Cardiac fibroblast (primary cell): ENCODE data around the gene MORF4L1.

Source experiments
- DNase-seq, 2 donors: peaks; one replicate each; pipeline versions ENCODE4 v3.0.0 to v3.0.0-alpha.2; 2010; ENCODE audit warnings: low read depth in 2 of 2
- H3K4me3 ChIP-seq, 2 donors: replicated peaks in 1 of 2; 1 replicate in 1 of 2; 2 replicates in 1 of 2; pipeline ENCODE4 v1.5.1; 2011; ENCODE audit warnings: low read depth in 2 of 2, low read length in 2 of 2, mild to moderate bottlenecking in 2 of 2, moderate library complexity in 1 of 2
- TF ChIP-seq, protein P1 (sequence below): IDR thresholded peaks from one replicate; pipeline ENCODE4 v1.5.1; 2011; ENCODE audit warnings: low read depth, mild to moderate bottlenecking, low read length, inconsistent platforms

MORF4L1 gene

DNA sequence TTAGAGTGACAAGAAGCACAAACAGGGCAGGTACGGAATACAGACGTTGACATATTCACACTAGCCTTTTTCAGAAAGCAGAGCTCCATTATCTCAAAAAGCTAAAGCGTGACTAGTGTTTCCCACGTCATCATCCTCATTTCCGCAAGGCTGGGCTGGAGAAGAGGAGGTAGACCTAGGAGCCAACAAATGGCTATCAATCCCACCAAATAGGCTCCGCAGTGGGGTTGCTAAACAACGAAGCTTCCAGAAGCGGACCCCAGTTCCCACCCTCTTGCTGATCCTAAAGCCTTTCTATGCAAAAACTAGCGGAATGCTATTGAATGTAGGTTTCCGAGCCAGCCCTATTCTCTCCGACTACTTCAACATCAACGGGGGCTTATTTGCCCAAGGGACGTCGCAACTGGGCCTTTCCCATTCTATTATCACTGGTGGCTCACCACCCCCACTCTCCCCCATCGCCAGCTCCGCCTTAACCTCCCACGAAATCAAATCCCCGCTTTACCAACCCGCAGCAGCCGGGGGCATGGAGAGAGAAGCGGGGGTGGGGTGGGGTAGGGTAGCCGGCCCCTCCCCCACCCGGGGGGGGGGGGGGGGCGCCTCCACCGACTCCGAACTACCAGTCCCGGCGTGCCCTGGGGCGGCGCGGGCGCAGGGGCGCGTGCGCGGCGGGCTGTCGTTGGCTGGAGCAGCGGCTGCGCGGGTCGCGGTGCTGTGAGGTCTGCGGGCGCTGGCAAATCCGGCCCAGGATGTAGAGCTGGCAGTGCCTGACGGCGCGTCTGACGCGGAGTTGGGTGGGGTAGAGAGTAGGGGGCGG, at the start of gene MORF4L1:
TSS of gene MORF4L1 (plus strand) at position 736 of the 817 bp plus-strand sequence. CDS start 128 bp downstream, outside the sequence.
- DNase-seq: peak; percentile 93 to 98
- H3K4me3 ChIP-seq: peak within 1 kb of the TSS; percentile 97 to 99
- TF ChIP-seq, protein P1, sequence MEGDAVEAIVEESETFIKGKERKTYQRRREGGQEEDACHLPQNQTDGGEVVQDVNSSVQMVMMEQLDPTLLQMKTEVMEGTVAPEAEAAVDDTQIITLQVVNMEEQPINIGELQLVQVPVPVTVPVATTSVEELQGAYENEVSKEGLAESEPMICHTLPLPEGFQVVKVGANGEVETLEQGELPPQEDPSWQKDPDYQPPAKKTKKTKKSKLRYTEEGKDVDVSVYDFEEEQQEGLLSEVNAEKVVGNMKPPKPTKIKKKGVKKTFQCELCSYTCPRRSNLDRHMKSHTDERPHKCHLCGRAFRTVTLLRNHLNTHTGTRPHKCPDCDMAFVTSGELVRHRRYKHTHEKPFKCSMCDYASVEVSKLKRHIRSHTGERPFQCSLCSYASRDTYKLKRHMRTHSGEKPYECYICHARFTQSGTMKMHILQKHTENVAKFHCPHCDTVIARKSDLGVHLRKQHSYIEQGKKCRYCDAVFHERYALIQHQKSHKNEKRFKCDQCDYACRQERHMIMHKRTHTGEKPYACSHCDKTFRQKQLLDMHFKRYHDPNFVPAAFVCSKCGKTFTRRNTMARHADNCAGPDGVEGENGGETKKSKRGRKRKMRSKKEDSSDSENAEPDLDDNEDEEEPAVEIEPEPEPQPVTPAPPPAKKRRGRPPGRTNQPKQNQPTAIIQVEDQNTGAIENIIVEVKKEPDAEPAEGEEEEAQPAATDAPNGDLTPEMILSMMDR: no peak

DNA sequence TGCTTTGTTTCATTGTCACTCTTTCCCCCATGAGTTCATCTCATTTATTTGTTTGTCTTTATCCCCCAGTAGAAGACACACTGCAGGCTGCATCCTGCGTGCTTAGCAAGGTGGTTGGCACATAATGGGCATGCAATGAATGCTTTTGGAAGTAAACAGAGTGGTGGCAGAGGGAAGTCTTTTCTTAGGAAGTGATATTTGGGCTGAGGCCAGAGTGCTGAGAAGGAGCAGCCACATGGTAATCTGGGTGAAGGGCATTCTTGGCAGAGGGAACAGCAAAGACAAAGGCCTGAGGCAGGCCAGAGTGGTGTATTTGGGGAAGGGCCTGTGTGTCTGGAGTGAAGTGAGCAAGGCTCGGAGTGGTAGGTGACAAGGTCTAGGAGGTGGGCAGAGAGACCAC, 43.8 kb upstream of the MORF4L1 start:
- no peak for DNase-seq
- TF ChIP-seq, protein P1: no peak

DNA sequence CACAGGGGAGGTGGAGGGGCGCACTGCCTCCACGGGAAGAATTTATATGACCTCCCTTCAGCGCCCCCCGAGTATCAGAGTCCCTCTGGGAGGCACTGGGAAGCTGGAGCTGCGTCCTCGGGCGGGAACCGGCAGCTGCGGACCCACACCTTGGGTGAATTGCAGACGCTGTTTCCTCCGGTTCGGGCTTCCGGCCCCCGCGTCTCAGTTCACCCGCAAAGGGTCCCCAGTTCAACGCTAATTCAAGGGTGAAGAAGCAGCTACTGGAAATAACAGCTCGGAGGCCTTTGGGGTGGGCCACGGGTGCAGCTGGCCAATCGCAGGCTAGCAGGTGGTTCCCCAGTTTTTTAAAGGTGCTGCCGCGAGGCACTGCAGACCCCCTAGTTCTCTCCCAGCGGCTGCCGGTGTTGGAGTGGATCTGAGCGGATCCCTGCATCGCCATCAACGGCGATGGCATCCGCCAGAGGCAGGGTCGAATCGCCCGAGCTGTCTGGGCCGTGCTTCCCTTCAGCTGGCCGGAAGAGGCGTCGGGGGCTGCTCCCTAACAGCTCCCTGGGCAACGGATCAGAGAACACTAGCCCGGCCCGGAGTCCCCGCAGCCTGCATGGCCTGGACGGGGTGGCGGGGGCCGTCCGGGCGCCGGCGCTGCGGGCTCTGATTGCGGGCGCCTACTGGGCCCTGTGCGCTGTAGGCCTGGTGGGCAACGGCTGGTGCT, 42.0 kb upstream of the MORF4L1 start:
- DNase-seq: no peak
- H3K4me3 ChIP-seq: no peak overlapping the region
- TF ChIP-seq, protein P1: no peak

More for the DNA sequence above, 43.8 kb upstream of the MORF4L1 start:
- no peak overlapping the region for H3K4me3 ChIP-seq

GRCh38 chr15:78831229-78832207, 41.2 kb upstream of the MORF4L1 start:
- DNase-seq: no peak
- TF ChIP-seq, protein P1: no peak
- H3K4me3 ChIP-seq: no peak overlapping the region

GRCh38 chr15:78836333-78836732, 36.4 kb upstream of the MORF4L1 start:
- TF ChIP-seq, protein P1: no peak
- no peak for DNase-seq
- no peak overlapping the region for H3K4me3 ChIP-seq

GRCh38 chr15:78837131-78837530, 35.6 kb upstream of the MORF4L1 start:
- DNase-seq: no peak
- TF ChIP-seq, protein P1: no peak
- H3K4me3 ChIP-seq: no peak overlapping the region
